A673 (cell line): Measurements from ENCODE around the gene PLCD1.

ENCODE experiments used
- EZH2 ChIP-seq: fragments of 200-600 bp; sonication (generic); IDR thresholded peaks from 2 replicates; pipeline ENCODE4 v1.6.1; 2017; ENCODE audit warnings: borderline replicate concordance, low read depth, mild to moderate bottlenecking, mixed read lengths, antibody characterized with exemption, low read length; ENCODE audit not compliant: poor library complexity, severe bottlenecking
- TF ChIP-seq, protein P1 (sequence below): fragments of 300-800, 200-600 bp; sonication (generic); conservative IDR thresholded peaks from 2 replicates; pipeline ENCODE4 v1.5.1; 2017; ENCODE audit warnings: low read depth, mild to moderate bottlenecking, antibody characterized with exemption, low read length, moderate library complexity, mixed read lengths

DNA sequence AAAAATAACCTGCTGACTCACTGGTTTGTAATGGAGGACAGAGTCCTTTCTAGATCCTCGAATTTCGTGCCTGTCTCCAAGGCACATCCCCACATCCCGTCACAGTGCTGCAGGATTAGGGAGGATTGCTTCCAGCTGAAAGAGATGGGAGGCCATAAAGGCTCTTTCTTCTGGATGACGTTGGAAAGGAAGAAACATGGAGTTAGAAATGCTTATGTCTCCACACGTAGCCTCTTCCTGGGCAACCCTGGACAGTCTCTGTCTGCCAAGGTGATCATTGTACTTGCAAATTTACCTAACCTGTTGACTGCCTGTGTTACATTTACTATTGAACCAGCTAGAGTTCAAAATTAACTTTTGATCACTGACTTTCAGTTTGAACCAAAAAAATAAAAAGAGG, 66.4 kb downstream of the PLCD1 start:
- TF ChIP-seq, protein P1, sequence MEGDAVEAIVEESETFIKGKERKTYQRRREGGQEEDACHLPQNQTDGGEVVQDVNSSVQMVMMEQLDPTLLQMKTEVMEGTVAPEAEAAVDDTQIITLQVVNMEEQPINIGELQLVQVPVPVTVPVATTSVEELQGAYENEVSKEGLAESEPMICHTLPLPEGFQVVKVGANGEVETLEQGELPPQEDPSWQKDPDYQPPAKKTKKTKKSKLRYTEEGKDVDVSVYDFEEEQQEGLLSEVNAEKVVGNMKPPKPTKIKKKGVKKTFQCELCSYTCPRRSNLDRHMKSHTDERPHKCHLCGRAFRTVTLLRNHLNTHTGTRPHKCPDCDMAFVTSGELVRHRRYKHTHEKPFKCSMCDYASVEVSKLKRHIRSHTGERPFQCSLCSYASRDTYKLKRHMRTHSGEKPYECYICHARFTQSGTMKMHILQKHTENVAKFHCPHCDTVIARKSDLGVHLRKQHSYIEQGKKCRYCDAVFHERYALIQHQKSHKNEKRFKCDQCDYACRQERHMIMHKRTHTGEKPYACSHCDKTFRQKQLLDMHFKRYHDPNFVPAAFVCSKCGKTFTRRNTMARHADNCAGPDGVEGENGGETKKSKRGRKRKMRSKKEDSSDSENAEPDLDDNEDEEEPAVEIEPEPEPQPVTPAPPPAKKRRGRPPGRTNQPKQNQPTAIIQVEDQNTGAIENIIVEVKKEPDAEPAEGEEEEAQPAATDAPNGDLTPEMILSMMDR: no peak
- no peak for TF ChIP-seq EZH2
